ENCODE measurements around the gene RAPGEF1. TPM values are rescaled to one million over a fixed set of nuclear protein-coding genes. Genes with fewer than 3 reads are reported as not detected.

Gene RAPGEF1
- total RNA-seq, 1 experiment from 2014 or later, result 55.6 TPM

DNA sequence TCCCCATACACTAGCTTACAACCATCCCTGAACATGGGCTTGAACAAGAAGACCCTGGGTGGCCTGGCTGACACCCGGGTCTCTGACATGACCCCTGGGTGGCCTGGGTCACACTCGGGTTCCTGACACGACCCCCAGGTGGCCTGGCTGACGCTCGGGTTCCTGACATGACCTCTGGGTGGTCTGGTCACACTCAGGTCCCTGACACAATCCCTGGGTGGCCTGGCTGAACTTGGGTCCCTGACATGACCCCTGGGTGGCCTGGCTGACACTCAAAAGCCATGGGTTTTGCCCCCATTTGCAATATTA lies 156.6 kb downstream of the RAPGEF1 start:
- Histone ChIP-seq H3K4ac (ENCODE audit: low read depth, low read length) (no peak overlapping the region), H3K4me1 (ENCODE audit: insufficient read depth, low read length) (no peaks in the 10 kb centered on the region), H3K23me2 (ENCODE audit: insufficient read length, low read depth, low read length, poor library complexity, severe bottlenecking) (no peaks in the 10 kb centered on the region), H3K79me2 (ENCODE audit: insufficient read depth, low read length) (no peaks in the 10 kb centered on the region), H3K56ac (ENCODE audit: insufficient read length, low read depth, low read length) (no peak overlapping the region), H4K20me1 (ENCODE audit: control insufficient read depth, insufficient read depth, insufficient read length) (no peaks in the 10 kb centered on the region), H2BK20ac (ENCODE audit: low read depth, low read length, poor library complexity, severe bottlenecking) (no peak overlapping the region), H2BK15ac (ENCODE audit: low read depth, low read length) (no peak overlapping the region), H2BK12ac (ENCODE audit: insufficient read length, low read depth, low read length) (no peak overlapping the region), H3K14ac (ENCODE audit: insufficient read depth, low read length) (no peak overlapping the region), H4K5ac (ENCODE audit: insufficient read length, low read depth, low read length) (no peak overlapping the region), H2BK120ac (ENCODE audit: low read depth, low read length, poor library complexity, severe bottlenecking) (no peak overlapping the region), H2AFZ (ENCODE audit: low read length) (no peak overlapping the region), H3K9me3 (ENCODE audit: control insufficient read depth, low read depth, low read length) (no peaks in the 10 kb centered on the region), H3K18ac (ENCODE audit: insufficient read length, low read depth, low read length) (no peak overlapping the region), H4K91ac (ENCODE audit: insufficient read length, low read depth, low read length) (no peak overlapping the region), H3T11ph (ENCODE audit: low read length) (no peak overlapping the region), H2BK5ac (ENCODE audit: insufficient read length, low read length) (no peak overlapping the region), H3K79me1 (ENCODE audit: insufficient read depth, low read depth, low read length, poor library complexity, severe bottlenecking) (no peaks in the 10 kb centered on the region), H2AK5ac (ENCODE audit: insufficient read length, low read length) (no peak overlapping the region), H3K4me2 (ENCODE audit: insufficient read depth, insufficient read length, low read length) (no peak overlapping the region), H3K23ac (ENCODE audit: insufficient read length, low read depth, low read length) (no peak overlapping the region), H3K9ac (ENCODE audit: extremely low read depth, insufficient read length, low read length) (no peak overlapping the region), H4K8ac (replicated peaks; ENCODE audit: insufficient read length, low read depth, low read length) (no peak overlapping the region), H3K27me3 (ENCODE audit: insufficient read depth, low read length) (no peaks in the 10 kb centered on the region), H3K27ac (ENCODE audit: insufficient read length, low read depth, low read length) (no peak overlapping the region)
- Mint-ChIP-seq H3K4me1 (0 out of 4 replicates have a peak, but pooled peaks cover 0 to 2% of the 10 kb centered on the region in 2 experiments), H3K9me3 (no peaks in the 10 kb centered on the region), H3K27me3 (ENCODE audit: low read depth) (no peaks in the 10 kb centered on the region), H3K27ac (no peak overlapping the region), H3K36me3 (ENCODE audit: insufficient read depth in 1 of 3, low read depth in 3 of 3) (peaks cover 18 to 60% (median 48%) of the 10 kb centered on the region in 3 experiments; a peak in 6 of 7 replicates), H3K4me3 (no peak overlapping the region)
- TF ChIP-seq, protein P1, sequence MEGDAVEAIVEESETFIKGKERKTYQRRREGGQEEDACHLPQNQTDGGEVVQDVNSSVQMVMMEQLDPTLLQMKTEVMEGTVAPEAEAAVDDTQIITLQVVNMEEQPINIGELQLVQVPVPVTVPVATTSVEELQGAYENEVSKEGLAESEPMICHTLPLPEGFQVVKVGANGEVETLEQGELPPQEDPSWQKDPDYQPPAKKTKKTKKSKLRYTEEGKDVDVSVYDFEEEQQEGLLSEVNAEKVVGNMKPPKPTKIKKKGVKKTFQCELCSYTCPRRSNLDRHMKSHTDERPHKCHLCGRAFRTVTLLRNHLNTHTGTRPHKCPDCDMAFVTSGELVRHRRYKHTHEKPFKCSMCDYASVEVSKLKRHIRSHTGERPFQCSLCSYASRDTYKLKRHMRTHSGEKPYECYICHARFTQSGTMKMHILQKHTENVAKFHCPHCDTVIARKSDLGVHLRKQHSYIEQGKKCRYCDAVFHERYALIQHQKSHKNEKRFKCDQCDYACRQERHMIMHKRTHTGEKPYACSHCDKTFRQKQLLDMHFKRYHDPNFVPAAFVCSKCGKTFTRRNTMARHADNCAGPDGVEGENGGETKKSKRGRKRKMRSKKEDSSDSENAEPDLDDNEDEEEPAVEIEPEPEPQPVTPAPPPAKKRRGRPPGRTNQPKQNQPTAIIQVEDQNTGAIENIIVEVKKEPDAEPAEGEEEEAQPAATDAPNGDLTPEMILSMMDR (conservative IDR thresholded peaks at IDR 0.05), result no peak
- no peak for DNase-seq
- WGBS (ENCODE audit: extremely low coverage, insufficient read length, low lambda C conversion rate), result no CpG with 5 or more reads among the region's 5 CpGs

Measured in H9 (cell line).